Mucosa of rectum (tissue), 2 donors: ENCODE data around the gene ZNF667.
A peak's percentile ranks its signal among the peaks of the same experiment; 100 is the strongest.

Source experiments
- H3K27ac ChIP-seq, 2 donors: one replicate each; pipeline ENCODE4 v1.7.0; 2013; ENCODE audit warnings: inconsistent platforms in 2 of 2, low read depth in 2 of 2, low read length in 2 of 2
- H3K27me3 ChIP-seq, 2 donors: one replicate each; pipeline ENCODE4 v1.7.0; 2013; ENCODE audit warnings: low read length in 2 of 2; ENCODE audit not compliant: control insufficient read depth in 2 of 2, insufficient read depth in 2 of 2
- H3K36me3 ChIP-seq, 2 donors: one replicate each; pipeline ENCODE4 v1.7.0; 2013; ENCODE audit warnings: low read length in 2 of 2; ENCODE audit not compliant: control insufficient read depth in 2 of 2, insufficient read depth in 2 of 2
- H3K4me1 ChIP-seq, 2 donors: one replicate each; pipeline ENCODE4 v1.7.0; 2013; ENCODE audit warnings: low read length in 2 of 2, mild to moderate bottlenecking in 1 of 2; ENCODE audit not compliant: control insufficient read depth in 2 of 2, insufficient read depth in 2 of 2
- H3K4me3 ChIP-seq, 2 donors: one replicate each; pipeline ENCODE4 v1.7.0; 2013; ENCODE audit warnings: low read length in 2 of 2
- H3K9ac ChIP-seq, 2 donors: one replicate each; pipeline ENCODE4 v1.7.0; 2013; ENCODE audit warnings: low read length in 2 of 2, low read depth in 1 of 2, mild to moderate bottlenecking in 1 of 2
- H3K9me3 ChIP-seq, 2 donors: one replicate each; pipeline ENCODE4 v1.7.0; 2013; ENCODE audit warnings: low read length in 2 of 2; ENCODE audit not compliant: control insufficient read depth in 2 of 2
- donor health status: healthy.
- donor health status: Normal muscosa, but diverticular disease.

The ZNF667 gene

GRCh38 chr19:56476651-56477428, at the start of gene ZNF667:
Gene ZNF667 (minus strand): TSS chr19:56477345. CDS start chr19:56462370, 14,975 bp downstream.
- Histone ChIP-seq H3K4me1 (no peaks in the 10 kb centered on the region), H3K27me3 (no peaks in the 10 kb centered on the region), H3K9ac (peak within 1 kb of the TSS; percentile 6 to 49), H3K9me3 (peaks cover 6 to 11% of the 10 kb centered on the region in 2 donors), H3K4me3 (peak within 1 kb of the TSS; percentile 68 to 77), H3K27ac (peak within 1 kb of the TSS; percentile 59 to 68), H3K36me3 (no peaks in the 10 kb centered on the region)

GRCh38 chr19:56525214-56525860, 48.2 kb upstream of the ZNF667 start:
- H3K27me3 ChIP-seq = no peaks in the 10 kb centered on the region
- H3K9ac ChIP-seq = no peak overlapping the region
- H3K27ac ChIP-seq = no peak overlapping the region
- no peaks in the 10 kb centered on the region for H3K36me3 ChIP-seq
- H3K9me3 ChIP-seq = peaks cover 54 to 60% of the 10 kb centered on the region in 2 donors
- no peak overlapping the region for H3K4me3 ChIP-seq
- H3K4me1 ChIP-seq = no peaks in the 10 kb centered on the region

GRCh38 chr19:56508290-56508778, 31.2 kb upstream of the ZNF667 start:
- Histone ChIP-seq H3K36me3 (no peaks in the 10 kb centered on the region), H3K9me3 (peaks cover 0 to 13% of the 10 kb centered on the region in 2 donors), H3K4me3 (peak overlapping the region; percentile 85 to 96), H3K27ac (peak overlapping the region; percentile 93 to 95), H3K27me3 (no peaks in the 10 kb centered on the region), H3K9ac (peak overlapping the region; percentile 77 to 81), H3K4me1 (peaks cover 4 to 12% of the 10 kb centered on the region in 2 donors)

- peak within 1 kb of the TSS; percentile 93 to 95 for H3K27ac ChIP-seq
- peak within 1 kb of the TSS; percentile 81 to 85 for H3K9ac ChIP-seq
- H3K9me3 ChIP-seq = peaks cover 2 to 9% of the 10 kb centered on the region in 2 donors
- H3K36me3 ChIP-seq = no peaks in the 10 kb centered on the region
- H3K4me1 ChIP-seq = peaks cover 4 to 12% of the 10 kb centered on the region in 2 donors
- H3K4me3 ChIP-seq = peak within 1 kb of the TSS; percentile 85 to 96
- H3K27me3 ChIP-seq = no peaks in the 10 kb centered on the region
Measured at GRCh38 chr19:56507446-56508289, 30.5 kb upstream of the ZNF667 start, which contains the start of gene ZNF471. Gene ZNF471 (plus strand): TSS chr19:56507855. CDS start chr19:56511572, 3,717 bp downstream.

- no peaks in the 10 kb centered on the region for H3K36me3 ChIP-seq
- H3K9ac ChIP-seq = no peak overlapping the region
- H3K4me1 ChIP-seq = peaks cover 4 to 12% of the 10 kb centered on the region in 2 donors
- peaks cover 8 to 9% of the 10 kb centered on the region in 2 donors for H3K9me3 ChIP-seq
- H3K27ac ChIP-seq = no peak overlapping the region
- no peak overlapping the region for H3K4me3 ChIP-seq
- H3K27me3 ChIP-seq = no peaks in the 10 kb centered on the region
Measured at GRCh38 chr19:56504581-56504980, 27.4 kb upstream of the ZNF667 start.

GRCh38 chr19:56491399-56491798, 14.3 kb upstream of the ZNF667 start:
- H3K9ac ChIP-seq = no peak overlapping the region
- no peak overlapping the region for H3K27ac ChIP-seq
- H3K36me3 ChIP-seq = no peaks in the 10 kb centered on the region
- no peaks in the 10 kb centered on the region for H3K4me1 ChIP-seq
- no peak overlapping the region for H3K4me3 ChIP-seq
- H3K27me3 ChIP-seq = no peaks in the 10 kb centered on the region
- H3K9me3 ChIP-seq = peaks cover 8 to 12% of the 10 kb centered on the region in 2 donors

GRCh38 chr19:56477429-56478338, 539 bp upstream of the ZNF667 start:
- no peaks in the 10 kb centered on the region for H3K27me3 ChIP-seq
- H3K36me3 ChIP-seq = no peaks in the 10 kb centered on the region
- H3K4me1 ChIP-seq = no peaks in the 10 kb centered on the region
- peak overlapping the region; percentile 68 to 77 for H3K4me3 ChIP-seq
- H3K9me3 ChIP-seq = peaks cover 3 to 11% of the 10 kb centered on the region in 2 donors
- peak overlapping the region in 1 of 2 donors; percentile 49 for H3K9ac ChIP-seq
- H3K27ac ChIP-seq = peak overlapping the region; percentile 59 to 68

GRCh38 chr19:56476093-56476492, 1.1 kb downstream of the ZNF667 start:
- no peak overlapping the region for H3K9ac ChIP-seq
- H3K4me1 ChIP-seq = no peaks in the 10 kb centered on the region
- H3K27me3 ChIP-seq = no peaks in the 10 kb centered on the region
- H3K36me3 ChIP-seq = no peaks in the 10 kb centered on the region
- no peak overlapping the region for H3K4me3 ChIP-seq
- peaks cover 3 to 10% of the 10 kb centered on the region in 2 donors for H3K9me3 ChIP-seq
- no peak overlapping the region for H3K27ac ChIP-seq

GRCh38 chr19:56474308-56474707, 2.8 kb downstream of the ZNF667 start:
- H3K9ac ChIP-seq = no peak overlapping the region
- H3K4me3 ChIP-seq = no peak overlapping the region
- H3K36me3 ChIP-seq = no peaks in the 10 kb centered on the region
- H3K9me3 ChIP-seq = peaks cover 3 to 12% of the 10 kb centered on the region in 2 donors
- no peak overlapping the region for H3K27ac ChIP-seq
- H3K4me1 ChIP-seq = no peaks in the 10 kb centered on the region
- H3K27me3 ChIP-seq = no peaks in the 10 kb centered on the region
